SK-N-SH (cell line): ENCODE measurements around the gene PACSIN2.

Experiments
- EP300 ChIP-seq, 2 experiments: IDR thresholded peaks; 2 replicates each; pipeline versions ENCODE4 v1.4.0 to v1.6.1; 2012; ENCODE audit warnings: borderline replicate concordance in 1 of 2, low read depth in 1 of 2, low read length in 1 of 2
- FOXJ3 ChIP-seq: sonication (generic); formaldehyde crosslinking; IDR thresholded peaks from 2 replicates; pipeline ENCODE4 v1.5.1; 2020; ENCODE audit warnings: mild to moderate bottlenecking, missing genetic modification reagents
- RAD21 ChIP-seq: IDR thresholded peaks from 2 replicates; pipeline ENCODE4 v1.6.1; 2012; ENCODE audit warnings: mild to moderate bottlenecking, low read length
- SMC3 ChIP-seq: IDR thresholded peaks from 2 replicates; pipeline ENCODE4 v1.6.1; 2012; ENCODE audit warnings: low read depth, low read length, improper control_type of control experiment
- TAF1 ChIP-seq: IDR thresholded peaks from 2 replicates; pipeline ENCODE4 v1.6.1; 2012; ENCODE audit warnings: low read depth, mild to moderate bottlenecking, low read length, moderate library complexity, borderline replicate concordance
- TF ChIP-seq, protein P1 (sequence below): fragments of 200-600 bp; sonication (generic); IDR thresholded peaks from 2 replicates; pipeline ENCODE4 v1.6.1; 2017; ENCODE audit warnings: antibody characterized with exemption, mild to moderate bottlenecking, moderate library complexity

DNA sequence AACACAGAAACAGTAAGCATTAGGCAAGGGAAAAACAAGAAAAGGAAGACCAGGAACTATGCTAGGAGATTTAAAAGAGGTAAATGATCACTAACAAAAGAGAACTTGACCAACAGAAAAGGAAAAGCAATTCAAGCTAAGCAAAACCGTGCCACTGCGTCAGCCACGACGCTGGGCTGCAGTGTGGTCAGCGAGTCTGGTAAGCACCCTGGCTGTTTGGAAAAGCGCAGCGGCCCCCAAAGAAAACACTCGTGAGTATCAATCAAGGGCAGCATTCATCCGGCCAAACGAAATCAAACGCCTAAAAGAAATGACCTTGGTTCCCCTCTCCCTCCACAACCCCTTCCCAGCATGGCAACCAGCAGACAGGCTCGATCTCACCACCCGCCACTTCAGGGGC lies 28.8 kb downstream of the PACSIN2 start:
- TF ChIP-seq, protein P1, sequence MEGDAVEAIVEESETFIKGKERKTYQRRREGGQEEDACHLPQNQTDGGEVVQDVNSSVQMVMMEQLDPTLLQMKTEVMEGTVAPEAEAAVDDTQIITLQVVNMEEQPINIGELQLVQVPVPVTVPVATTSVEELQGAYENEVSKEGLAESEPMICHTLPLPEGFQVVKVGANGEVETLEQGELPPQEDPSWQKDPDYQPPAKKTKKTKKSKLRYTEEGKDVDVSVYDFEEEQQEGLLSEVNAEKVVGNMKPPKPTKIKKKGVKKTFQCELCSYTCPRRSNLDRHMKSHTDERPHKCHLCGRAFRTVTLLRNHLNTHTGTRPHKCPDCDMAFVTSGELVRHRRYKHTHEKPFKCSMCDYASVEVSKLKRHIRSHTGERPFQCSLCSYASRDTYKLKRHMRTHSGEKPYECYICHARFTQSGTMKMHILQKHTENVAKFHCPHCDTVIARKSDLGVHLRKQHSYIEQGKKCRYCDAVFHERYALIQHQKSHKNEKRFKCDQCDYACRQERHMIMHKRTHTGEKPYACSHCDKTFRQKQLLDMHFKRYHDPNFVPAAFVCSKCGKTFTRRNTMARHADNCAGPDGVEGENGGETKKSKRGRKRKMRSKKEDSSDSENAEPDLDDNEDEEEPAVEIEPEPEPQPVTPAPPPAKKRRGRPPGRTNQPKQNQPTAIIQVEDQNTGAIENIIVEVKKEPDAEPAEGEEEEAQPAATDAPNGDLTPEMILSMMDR, result no peak
- TF ChIP-seq SMC3 (no peak), EP300 (IDR thresholded peaks at IDR 0.05; ENCODE audit: borderline replicate concordance in 1 of 2, low read depth in 1 of 2, low read length in 1 of 2) (no peak), RAD21 (no peak), FOXJ3 (CRISPR knock-in tag) (no peak), TAF1 (no peak)
